NCI-H187 treated with DMSO at 0.1 percent for 48 hours (cell line): Measurements from ENCODE around the gene PPP4R3B.
"Not testable (repeated sequence)": the region's sequence is repeated elsewhere in the genome, so short reads cannot be mapped to it uniquely, and the experiment has no call there.

ENCODE experiments used
- DNase-seq: peaks from one replicate; lab custom pipeline; 2025; lab: John Stamatoyannopoulos, UW

PPP4R3B gene

DNA sequence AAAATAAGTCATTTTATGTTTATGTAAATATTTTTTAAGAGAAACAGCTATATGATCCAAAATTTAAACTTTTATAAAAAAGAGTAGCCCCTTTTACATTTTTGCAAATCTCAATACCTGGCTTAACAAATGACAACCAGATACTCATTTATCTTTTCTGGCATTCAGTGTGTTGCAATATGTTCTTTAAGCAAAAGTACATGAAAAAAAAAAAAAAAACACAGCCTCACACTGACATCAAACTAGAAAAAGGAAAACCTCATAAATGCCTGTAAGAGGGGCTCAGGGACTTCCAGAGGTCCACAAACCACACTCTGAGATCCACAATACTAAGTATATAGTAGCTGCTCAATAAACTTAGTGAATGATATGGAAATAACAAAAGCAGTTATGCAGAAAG lies 21.9 kb downstream of the PPP4R3B start:
- no peak for DNase-seq

DNA sequence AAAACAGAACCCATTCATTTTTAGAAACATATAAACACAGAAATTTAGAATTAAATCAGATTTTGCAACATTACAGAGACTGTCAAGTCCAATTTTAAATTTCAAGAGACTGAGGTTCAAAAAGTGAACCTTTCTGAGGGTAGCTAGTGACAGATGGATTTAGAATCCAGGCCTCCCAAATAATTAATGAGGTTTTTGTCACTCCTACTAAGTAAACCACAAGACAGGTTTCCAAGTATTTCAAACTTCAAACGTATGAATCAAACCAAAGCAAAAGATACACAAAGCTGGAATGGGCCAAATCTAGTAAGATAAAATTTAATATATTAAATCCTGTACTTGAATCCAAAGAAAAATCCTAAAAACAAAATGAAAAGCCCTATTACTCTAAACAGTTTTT lies 25.3 kb downstream of the PPP4R3B start:
- DNase-seq, result no peak

DNA sequence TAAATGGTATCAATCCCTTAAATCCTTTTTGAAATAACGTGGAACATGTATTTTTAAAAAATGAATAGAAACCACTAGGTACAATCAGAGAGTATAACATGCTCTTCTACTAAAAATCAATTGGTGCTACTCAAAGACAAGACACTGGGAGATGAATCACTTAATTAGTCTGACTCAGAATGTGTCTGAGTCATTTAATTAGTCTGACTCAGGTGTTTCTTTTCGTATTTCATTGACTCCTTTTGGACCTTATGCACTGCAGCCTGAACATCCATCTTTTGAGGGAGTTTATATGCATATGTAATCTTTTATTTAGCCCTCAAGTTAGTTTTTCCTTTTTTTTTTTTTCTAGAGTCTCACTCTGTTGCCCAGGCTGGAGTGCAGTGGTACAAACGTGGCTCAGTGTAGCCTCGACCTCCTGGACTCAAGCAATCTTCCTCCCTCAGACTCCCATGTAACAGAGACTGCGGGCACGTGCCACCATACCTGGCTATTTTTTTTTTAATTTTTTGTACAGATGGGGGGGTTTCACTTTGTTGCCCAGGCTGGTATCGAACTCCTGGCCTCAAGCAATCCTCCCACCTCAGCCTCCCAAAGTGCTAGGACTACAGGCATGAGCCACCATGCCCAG lies 26.5 kb downstream of the PPP4R3B start:
- no peak for DNase-seq

DNA sequence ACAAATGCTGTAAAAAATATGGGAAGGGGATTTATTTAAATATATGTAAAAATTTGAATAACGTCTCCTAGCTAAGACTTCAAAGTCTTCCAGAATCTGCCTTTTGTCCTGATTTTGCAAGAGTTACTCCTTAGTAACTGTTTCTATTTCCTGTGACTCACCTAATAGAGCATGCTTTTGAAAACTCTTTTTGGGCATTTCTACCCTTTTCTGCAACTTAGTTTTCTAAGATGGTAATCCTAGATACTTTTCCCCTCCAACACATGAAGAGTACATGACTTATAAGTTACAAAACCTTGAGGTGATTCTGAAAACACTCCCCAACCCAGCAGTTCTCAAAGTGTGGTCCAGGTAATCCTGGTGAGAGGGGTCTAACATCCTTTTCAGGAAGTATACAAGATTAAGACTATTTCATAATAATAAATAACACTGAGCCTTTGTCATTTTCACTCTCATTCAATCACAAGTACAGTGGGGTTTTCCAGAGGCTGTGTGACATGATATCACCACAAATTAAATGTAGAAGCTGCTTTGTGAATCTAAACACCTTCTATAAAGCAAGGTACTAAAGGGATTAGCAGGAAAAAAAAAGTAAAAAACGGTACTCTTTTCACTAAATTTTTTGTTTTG lies 31.9 kb downstream of the PPP4R3B start:
- DNase-seq, result no peak

DNA sequence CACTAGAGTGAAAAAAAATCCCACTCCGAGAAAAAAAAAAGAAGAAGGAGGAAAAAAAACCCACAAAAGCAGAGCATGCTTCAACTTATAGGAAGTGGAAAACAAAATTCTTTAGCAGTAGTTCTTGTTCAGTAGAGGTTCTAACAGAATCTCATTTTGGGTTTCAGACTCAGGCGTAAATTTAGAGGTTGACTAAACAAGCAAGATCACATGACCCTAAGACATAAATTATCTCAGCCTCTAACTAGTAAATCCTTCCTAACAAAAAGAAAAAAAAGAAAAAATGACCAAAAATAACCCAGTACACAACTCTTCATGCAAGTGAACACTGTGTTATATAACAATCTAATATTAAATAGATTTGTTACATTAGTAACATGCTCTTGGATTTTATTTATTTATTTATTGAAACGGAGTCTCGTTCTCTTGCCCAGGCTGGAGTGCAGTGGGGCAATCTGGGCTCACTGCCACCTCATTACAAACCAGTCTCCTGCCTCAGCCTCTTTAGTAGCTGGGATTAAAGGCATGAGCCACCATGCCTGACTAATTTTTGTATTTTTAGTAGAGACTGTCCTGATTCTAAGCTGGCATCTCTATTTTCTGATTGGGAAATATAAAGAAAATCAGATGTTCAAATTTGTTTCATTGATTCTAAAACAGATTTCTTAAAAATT lies 35.4 kb downstream of the PPP4R3B start:
- no peak for DNase-seq

DNA sequence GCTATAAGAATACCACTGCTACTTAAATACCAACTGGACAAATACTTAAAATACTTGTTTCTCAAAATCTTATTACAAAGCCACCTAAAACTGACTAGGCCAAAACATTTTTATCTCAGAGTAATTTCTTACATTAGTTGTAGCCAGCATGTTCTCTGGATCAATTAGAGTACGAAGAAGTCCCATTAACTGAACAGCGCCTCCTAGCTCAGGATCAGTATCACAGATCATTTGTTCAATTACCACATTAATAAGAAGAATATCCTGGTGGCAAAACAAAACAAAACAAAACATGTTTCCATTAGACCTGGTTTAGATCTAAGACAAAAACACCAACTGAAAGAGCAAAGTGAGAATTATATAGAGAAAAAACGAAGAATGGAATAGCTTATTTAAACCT lies 36.0 kb downstream of the PPP4R3B start:
- no peak for DNase-seq

DNA sequence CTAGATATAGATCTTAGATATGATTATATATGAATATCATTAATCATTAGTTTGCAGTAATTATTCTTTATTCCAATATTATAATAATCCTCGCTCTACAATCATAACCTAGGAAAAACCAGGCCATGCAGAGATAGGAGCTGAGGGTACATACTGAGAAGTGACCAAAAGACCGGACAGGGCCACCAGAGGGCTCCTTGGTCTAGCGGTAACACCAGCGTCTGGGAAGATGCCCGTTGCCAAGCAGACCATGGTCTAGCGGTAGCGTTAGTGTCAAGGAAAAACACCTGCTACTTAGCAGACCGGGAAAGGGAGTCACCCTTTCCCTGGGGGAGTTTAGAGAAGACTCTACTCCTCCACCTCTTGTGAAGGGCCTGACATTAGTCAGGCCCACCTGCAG lies 48.4 kb downstream of the PPP4R3B start:
- DNase-seq, result not testable (repeated sequence)

DNA sequence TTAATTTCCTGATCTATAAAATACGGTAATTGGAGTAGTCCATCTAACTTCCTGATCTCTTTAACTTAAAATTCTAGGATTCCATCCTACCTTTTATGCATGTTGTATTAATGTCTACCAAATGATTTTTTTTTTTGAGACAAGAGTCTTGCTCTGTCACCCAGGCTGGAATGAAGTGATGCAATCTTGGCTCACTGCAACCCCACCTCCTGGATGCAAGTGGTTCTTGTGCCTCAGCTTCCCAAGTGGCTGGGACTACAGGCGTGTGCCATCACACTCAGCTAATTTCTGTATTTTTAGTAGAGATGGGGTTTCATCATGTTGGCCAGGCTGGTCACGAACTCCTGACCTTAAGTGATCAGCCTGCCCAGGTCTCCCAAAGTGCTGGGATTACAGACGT lies 50.1 kb downstream of the PPP4R3B start:
- DNase-seq, result no peak

DNA sequence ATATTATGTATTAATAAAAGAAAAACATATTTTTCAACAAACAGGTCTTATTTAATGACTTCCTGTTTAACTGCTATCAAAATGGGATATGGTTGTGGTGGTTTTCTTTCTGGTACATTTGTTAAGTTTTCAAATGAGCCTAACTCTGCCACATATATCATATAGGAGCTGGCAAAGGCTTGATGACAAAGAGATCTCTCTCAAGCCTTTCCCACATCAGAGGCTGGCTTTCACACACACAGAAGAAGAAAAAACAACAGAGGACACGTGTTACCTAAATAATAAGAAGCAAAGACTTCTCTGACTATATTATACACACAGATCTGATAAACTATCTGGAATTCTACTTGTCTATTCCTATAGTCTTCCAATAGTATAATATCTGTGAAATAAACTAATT lies 51.8 kb downstream of the PPP4R3B start:
- DNase-seq, result no peak

DNA sequence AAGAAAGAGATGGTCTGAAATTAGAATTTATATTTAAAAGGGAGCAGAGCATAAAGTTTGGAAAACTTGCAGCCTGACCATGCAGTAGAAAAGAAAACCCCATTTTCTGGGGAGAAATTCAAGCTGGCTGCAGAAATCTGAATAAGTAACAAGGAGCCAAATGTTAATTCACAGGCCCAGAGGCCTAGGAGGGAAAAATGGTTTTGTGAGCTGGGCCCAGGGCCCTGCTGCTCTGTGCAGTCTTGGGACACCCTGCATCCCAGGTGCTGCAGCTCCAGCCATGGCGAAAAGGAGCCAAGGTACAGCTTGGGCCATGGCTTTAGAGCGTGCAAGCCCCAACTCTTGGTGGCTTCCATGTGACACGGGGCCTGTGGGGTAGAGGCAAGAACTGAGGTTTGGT lies 56.6 kb downstream of the PPP4R3B start:
- no peak for DNase-seq

DNA sequence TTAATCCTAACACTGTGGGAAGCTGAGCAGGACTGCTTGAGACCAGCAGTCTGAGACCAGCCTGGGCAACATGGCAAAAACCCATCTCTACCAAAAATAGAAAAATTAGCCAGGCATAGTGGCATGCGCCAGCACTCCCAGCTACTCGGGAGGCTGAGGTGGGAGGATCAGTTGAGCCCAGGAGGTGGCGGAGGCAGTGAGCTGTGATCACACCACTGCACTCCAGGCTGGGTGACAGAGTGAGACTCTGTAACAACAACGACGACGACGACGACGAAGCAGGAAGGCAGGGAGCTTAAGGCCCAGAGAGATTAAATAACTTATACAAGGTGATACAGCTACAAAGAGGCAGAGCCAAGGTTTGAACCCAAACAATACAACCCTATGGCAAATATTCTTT lies 60.6 kb downstream of the PPP4R3B start:
- no peak for DNase-seq

DNA sequence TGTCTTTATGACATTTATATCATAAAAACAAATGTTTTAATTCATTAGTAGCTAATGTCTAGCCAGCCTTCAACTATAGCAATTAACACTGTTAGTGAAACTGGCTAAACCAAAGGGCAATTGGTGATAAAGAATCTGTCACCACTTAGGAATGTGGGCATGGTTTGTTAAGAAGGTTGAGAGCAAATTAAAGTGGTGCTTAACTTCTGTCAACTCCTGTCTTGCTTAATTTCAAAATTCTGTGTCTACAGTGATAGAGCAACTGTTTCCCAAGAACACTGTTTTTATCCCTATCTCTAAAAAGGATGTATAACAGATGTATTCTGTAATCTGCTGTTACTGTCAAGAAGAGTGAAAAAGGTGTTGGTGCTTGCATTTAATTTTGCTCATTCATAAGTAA lies 61.4 kb downstream of the PPP4R3B start:
- no peak for DNase-seq

DNA sequence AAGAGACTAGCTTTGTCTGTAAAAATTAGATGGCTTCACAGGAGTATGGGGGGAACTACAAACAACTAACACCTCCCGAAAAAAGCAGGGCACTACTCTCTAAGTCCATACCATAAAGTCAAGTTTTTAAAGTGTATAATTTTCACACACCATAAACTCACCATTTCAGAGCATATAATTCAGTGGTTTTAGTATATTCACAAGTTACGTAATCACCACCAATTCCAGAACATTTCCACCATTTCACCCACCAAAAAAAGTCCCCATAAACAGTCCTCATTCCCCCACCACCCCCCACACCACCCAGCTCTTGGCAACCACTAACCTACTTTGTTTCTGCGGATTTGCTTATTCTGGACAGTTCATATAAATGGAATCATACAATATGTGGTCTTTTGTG lies 64.1 kb downstream of the PPP4R3B start:
- no peak for DNase-seq

DNA sequence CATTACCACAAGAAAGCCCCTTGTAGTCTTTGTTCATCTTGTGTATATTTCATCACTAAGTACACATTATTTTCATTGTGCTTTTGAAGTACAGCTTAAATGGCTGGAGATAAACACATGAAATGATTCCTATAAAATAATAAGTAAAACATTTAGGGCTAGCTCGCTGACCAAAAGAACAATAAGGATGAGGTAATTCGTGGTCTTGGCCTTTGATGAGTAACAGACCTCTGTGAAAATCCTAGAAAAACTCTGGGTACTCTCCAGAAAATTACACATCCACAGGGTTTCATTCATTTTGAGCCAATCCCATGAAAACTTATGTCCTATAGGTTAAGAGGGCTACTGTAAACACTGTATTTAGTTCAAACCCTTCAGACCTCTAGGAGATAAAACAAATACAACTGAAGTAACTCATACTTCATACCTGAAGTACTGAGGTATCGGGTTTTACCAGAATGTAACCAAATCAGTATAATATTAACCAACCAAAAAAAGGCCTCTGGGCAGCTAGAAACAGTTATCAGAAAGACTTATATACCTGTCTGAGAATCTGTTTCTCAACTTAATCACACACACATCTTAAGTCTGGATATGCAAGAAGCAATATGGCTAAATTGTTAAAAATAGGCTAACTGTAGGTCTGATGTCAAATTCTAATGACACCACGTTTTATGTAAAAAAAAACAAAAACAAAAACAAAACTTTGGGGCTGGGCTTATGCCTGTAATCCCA lies 66.9 kb downstream of the PPP4R3B start:
- no peak for DNase-seq

DNA sequence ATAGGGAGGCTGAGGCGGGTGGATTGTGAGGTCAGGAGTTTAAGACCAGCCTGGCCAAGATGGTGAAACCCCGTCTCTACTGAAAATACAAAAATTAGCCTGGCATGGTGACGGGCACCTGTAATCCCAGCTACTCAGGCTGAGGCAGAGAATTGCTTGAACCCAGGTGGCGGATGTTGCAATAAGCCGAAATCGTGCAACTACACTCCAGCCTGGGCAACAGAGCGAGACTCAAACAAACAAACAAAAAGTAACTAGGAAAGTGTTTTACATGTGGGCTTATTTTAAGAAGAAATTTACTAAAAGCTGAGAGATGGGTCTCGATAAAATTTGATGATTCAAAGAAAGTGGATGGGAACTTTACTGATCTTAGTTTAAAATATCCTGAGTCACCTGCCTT lies 69.7 kb downstream of the PPP4R3B start:
- not testable (repeated sequence) for DNase-seq

DNA sequence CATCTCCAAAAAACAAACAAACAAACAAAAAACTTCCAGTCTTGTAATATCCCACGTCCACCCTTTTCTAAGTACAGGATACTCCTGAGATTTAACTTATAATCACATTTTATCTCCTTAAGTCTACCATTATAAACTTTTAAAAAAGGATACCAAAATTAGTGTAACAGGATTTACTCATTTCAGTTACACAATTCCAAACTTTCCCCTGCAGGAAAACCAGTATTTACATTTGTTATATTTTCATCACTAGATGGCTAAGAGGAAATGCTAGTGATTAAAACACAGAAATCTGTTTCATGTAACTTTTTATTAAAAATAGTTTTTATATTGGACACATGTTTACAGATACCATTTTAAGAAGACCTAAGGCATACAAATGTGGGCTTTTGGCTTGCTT lies 70.4 kb downstream of the PPP4R3B start:
- DNase-seq, result no peak

DNA sequence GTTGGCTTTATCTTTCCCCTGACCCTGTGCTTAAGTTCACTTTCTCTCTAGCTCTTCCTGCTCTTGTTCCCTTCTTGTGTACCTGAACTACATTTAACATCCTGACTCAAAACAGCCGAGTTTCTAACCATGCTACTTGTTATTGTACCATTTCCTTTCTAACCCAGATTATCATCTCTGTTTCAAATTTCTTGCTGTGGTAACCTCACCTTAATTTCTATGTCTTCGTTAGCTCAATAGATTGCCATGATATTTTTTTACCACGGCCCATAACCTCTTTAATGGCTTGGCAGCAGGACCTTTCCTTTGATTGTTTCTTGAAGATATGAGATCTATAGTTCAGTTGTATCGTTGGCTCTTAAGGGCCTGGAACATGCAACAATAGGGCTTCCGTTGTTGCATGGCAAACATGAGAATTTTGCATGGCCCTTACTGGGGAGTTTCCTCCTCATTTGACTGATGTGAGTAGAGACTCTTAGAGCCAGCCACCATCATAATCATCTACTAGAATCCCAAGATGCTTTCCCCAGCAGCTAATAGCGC lies 86.8 kb downstream of the PPP4R3B start:
- no peak for DNase-seq

DNA sequence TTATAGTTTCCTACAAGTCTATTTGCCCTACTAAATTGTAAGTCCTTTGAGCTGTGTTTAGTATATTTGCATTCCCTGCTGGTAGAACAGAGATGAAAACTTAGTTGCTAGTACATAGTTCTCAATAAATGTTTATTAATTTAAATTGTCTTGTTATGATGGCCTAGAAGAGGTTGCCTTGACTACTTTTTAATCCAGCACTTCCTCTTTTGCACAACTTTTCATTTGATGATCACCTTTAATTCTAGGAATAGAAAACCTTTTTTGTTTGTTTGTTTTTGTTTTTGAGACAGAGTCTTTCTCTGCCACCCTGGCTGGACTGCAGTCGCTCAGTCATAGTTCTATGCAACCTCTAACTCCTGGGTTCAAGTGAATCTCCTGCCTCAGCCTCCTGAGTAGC lies 91.2 kb downstream of the PPP4R3B start:
- no peak for DNase-seq

DNA sequence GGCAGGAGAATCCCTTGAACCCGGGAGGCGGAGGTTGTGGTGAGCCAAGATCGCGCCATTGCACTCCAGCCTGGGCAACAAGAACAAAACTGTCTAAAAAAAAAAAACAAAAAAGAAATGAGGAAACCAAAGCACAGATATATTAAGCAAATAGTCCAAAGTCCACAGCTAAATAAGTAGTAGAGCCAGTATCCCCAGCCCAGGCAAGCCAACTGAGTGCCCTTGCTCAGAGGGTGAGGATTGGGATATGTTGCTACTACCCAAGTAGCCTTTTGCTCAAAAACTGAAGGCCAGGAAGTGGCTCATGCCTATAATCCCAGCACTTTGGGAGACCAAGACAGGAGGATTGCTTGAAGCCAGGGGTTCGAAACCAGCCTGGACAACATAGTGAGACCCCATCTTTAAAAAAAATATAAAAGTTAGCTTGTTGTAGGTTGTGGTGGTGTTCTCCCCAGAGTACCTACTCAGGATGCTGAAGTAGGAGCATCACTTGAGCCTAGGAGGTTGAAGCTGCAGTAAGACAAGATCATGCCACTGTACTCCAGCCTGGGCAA lies 92.5 kb downstream of the PPP4R3B start:
- no peak for DNase-seq

DNA sequence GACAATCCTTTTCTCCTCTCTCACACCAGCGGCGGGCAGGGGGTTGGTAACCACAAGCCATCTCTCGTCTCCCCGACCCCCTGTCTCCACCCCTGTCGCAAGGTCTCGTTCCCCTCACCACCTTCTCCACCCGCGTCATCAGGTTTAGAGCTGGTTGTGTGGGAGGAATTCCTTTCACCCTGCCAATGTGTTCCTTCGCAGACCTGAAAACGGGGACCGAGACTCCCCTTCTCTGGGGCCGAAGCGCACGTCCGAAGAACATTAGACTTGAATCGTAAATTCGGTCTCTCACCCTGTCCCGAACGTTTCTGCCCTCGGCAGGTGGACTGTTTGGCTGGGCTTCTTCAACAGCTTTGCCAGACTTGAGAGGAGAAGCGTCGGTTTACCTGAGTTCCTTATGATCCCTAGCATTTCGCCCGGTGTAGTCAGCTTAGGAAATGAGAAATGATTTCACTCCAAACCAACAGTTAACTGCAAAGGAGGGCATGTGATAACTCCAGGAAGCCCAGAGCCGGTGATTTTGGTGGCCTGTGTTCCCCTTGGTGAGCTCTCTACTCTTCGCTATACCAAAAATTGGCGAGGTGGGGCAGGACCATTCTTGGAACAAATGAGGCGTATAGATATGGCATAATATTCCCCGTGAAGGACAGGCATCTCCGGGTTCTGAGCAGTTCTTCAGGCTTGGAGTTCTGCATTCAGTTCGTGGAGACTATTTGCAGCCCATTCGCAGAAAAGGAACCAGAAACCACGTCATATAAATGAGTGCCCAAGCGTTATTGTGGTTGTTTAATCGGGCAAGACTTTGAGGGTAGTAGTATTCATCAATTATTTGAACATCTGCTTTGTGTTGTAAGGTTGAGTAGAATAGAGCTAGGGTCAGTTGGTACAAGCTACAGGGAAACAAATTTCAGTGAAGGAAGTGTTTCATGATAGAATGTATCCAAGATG lies 97.2 kb downstream of the PPP4R3B start:
- DNase-seq, result no peak

DNA sequence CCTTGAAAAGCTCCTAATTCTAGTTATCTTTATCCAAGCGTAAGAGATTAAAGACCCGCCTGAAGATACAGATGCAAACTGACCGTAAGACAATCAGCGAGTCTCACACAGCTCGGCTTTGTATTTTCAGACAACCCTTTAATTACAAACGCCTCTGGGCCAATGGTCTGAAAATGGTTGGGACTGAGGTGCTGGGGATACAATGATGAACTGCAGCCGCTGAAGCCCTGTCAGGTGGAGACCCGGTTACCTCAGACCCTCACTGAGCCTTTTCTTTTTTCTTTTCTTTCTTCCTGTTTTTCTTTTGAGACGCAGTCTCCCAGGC lies 98.6 kb downstream of the PPP4R3B start:
- no peak for DNase-seq
